Measurements from ENCODE around the gene TMEM175. TPM values are rescaled to one million over a fixed set of nuclear protein-coding genes. Genes with fewer than 3 reads are reported as not detected.
A peak's percentile ranks its signal among the peaks of the same experiment; 100 is the strongest.
"Not testable (repeated sequence)": the region's sequence is repeated elsewhere in the genome, so short reads cannot be mapped to it uniquely, and the experiment has no call there.

Gene TMEM175
- total and polyA plus RNA-seq, 5 donors from 2014 or later = 12.1 to 46.0 (median 14.6) TPM

DNA sequence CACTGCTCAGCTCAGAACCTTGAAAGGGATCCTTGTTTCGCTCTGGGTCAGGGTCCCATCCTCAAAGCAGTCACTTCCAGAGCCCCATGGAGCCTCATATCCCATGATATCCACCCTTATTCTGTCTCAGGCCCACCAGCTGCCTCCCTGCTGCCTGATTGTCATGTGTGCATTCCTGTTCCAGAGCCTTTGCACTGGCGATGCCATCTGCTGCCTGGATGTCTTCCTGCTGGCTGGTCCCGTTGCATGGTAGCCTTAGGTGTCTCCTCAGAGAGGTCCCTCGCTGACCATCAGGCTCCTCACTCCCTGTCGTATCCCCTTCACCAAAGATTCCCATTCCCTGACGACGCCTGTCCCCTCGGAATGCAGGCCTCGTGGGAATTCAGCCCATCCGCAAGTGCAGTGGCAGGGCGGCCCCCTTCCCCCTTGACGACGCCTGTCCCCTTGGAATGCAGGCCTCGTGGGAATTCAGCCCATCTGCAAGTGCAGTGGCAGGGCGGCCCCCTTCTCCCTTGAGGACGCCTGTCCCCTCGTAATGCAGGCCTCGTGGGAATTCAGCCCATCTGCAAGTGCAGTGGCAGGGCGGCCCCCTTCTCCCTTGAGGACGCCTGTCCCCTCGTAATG lies 67.1 kb downstream of the TMEM175 start:
- not testable (repeated sequence) for H3K4me3 ChIP-seq (ENCODE audit: low read depth, low read length); ATAC-seq (ENCODE audit: low read depth in 2 of 2); H3K9me3 ChIP-seq (ENCODE audit: control insufficient read depth in 2 of 2, low read length in 2 of 2); H3K36me3 Mint-ChIP-seq; H3K27me3 ChIP-seq (ENCODE audit: control insufficient read depth, insufficient read depth, low read length); H3K9me3 Mint-ChIP-seq; H3K27ac Mint-ChIP-seq; H3K4me3 Mint-ChIP-seq; H3K27ac ChIP-seq (ENCODE audit: insufficient read depth, low read length, poor library complexity, severe bottlenecking); DNase-seq; H3K36me3 ChIP-seq (ENCODE audit: control insufficient read depth, insufficient read depth, low read length)
- peaks cover 29% of the 10 kb centered on the region for H3K4me1 ChIP-seq (ENCODE audit: control insufficient read depth, insufficient read depth, low read length, poor library complexity, severe bottlenecking)
- peaks cover 0 to 16% (median 0%) of the 10 kb centered on the region in 4 donors for H3K4me1 Mint-ChIP-seq
- peaks cover 31% of the 10 kb centered on the region for H3K27me3 Mint-ChIP-seq

DNA sequence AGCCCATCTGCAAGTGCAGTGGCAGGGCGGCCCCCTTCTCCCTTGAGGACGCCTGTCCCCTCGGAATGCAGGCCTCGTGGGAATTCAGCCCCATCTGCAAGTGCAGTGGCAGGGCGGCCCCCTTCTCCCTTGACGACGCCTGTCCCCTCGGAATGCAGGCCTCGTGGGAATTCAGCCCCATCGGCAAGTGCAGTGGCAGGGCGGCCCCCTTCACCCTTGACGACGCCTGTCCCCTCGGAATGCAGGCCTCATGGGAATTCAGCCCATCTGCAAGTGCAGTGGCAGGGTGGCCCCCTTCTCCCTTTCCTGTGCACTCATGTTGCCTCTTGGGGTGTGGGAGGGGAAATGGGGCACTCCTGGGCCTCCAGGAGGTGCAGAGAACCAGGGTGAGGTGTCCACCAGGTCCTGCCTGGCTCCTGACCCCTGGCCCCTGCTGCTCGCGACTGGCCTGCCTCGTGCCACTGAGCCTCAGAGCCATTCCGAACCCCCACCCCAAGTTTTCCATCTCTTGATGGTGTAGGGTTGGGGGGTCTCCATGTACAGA lies 67.7 kb downstream of the TMEM175 start:
- H3K4me1 Mint-ChIP-seq = peaks cover 0 to 16% (median 0%) of the 10 kb centered on the region in 4 donors
- ATAC-seq (ENCODE audit: low read depth in 2 of 2) = no peak
- H3K36me3 Mint-ChIP-seq = no peaks in the 10 kb centered on the region
- Histone ChIP-seq H3K4me3 (ENCODE audit: low read depth, low read length) (no peak overlapping the region), H3K27me3 (ENCODE audit: control insufficient read depth, insufficient read depth, low read length) (no peaks in the 10 kb centered on the region), H3K36me3 (ENCODE audit: control insufficient read depth, insufficient read depth, low read length) (no peaks in the 10 kb centered on the region), H3K4me1 (ENCODE audit: control insufficient read depth, insufficient read depth, low read length, poor library complexity, severe bottlenecking) (peaks cover 29% of the 10 kb centered on the region), H3K27ac (ENCODE audit: insufficient read depth, low read length, poor library complexity, severe bottlenecking) (no peak overlapping the region), H3K9me3 (ENCODE audit: control insufficient read depth in 2 of 2, low read length in 2 of 2) (no peaks in the 10 kb centered on the region)
- H3K27ac Mint-ChIP-seq = no peak overlapping the region
- H3K9me3 Mint-ChIP-seq = peaks cover 0 to 2% (median 0%) of the 10 kb centered on the region in 7 donors
- DNase-seq = no peak
- H3K27me3 Mint-ChIP-seq = peaks cover 37% of the 10 kb centered on the region
- H3K4me3 Mint-ChIP-seq = no peak overlapping the region

DNA sequence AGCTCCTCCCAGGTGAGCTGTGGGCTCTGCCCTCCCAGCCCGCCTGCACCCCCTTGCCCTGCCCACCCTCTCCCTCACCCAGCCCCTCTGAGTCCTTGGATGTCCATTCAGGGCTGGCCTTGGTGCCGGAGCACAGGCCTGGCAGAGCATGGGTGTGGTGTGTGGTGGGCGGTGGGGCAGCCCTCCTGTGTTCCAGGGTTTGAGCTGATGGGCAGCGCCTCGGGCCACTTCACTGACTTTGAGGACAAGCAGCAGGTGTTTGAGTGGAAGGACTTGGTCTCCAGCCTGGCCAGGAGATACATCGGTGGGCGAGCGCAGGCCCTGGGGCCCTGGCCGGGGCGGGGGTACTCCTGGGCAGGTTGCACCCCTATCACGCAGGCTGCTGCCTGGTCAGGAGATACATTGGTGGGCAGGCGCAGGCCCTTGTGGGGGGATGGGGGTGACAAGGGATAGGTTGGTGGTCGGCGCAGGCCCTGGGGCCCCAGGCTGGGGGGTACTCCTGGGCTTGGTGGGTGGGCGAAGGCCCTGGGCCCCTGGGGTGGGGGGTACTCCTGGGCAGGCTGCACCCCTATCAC lies 68.5 kb downstream of the TMEM175 start:
- H3K9me3 ChIP-seq (ENCODE audit: control insufficient read depth in 2 of 2, low read length in 2 of 2) = no peaks in the 10 kb centered on the region
- no peaks in the 10 kb centered on the region for H3K36me3 ChIP-seq (ENCODE audit: control insufficient read depth, insufficient read depth, low read length)
- ATAC-seq (ENCODE audit: low read depth in 2 of 2) = no peak
- Mint-ChIP-seq H3K4me3 (no peak overlapping the region), H3K36me3 (no peaks in the 10 kb centered on the region), H3K27me3 (peaks cover 37% of the 10 kb centered on the region), H3K27ac (peak overlapping the region in 1 of 3 donors; percentile 26), H3K4me1 (peaks cover 0 to 16% (median 0%) of the 10 kb centered on the region in 4 donors), H3K9me3 (peaks cover 0 to 2% (median 0%) of the 10 kb centered on the region in 7 donors)
- H3K27me3 ChIP-seq (ENCODE audit: control insufficient read depth, insufficient read depth, low read length) = no peaks in the 10 kb centered on the region
- DNase-seq = no peak
- H3K4me1 ChIP-seq (ENCODE audit: control insufficient read depth, insufficient read depth, low read length, poor library complexity, severe bottlenecking) = peaks cover 29% of the 10 kb centered on the region
- H3K27ac ChIP-seq (ENCODE audit: insufficient read depth, low read length, poor library complexity, severe bottlenecking) = no peak overlapping the region
- H3K4me3 ChIP-seq (ENCODE audit: low read depth, low read length) = no peak overlapping the region

DNA sequence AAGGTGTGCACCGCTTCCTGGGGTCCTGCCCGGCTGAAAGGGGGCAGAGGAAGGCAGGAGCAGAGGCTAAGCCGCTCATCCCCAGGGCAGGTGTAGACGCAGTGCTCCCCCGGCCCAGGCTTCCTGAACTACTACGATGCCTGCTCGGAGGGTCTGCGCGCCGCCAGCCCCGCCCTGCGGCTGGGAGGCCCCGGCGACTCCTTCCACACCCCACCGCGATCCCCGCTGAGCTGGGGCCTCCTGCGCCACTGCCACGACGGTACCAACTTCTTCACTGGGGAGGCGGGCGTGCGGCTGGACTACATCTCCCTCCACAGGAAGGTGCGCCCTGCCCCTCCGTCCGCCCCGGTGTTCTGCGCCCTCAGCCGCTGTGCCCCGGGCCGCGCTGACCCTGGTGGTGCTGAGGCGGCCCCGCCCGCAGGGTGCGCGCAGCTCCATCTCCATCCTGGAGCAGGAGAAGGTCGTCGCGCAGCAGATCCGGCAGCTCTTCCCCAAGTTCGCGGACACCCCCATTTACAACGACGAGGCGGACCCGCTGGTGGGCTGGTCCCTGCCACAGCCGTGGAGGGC lies 69.4 kb downstream of the TMEM175 start:
- Mint-ChIP-seq H3K36me3 (no peaks in the 10 kb centered on the region), H3K27me3 (peaks cover 43% of the 10 kb centered on the region), H3K9me3 (peaks cover 0 to 2% (median 0%) of the 10 kb centered on the region in 7 donors), H3K27ac (no peak overlapping the region), H3K4me3 (no peak overlapping the region), H3K4me1 (peaks cover 0 to 16% (median 3%) of the 10 kb centered on the region in 4 donors)
- Histone ChIP-seq H3K27ac (ENCODE audit: insufficient read depth, low read length, poor library complexity, severe bottlenecking) (no peak overlapping the region), H3K4me3 (ENCODE audit: low read depth, low read length) (no peak overlapping the region), H3K27me3 (ENCODE audit: control insufficient read depth, insufficient read depth, low read length) (no peaks in the 10 kb centered on the region), H3K4me1 (ENCODE audit: control insufficient read depth, insufficient read depth, low read length, poor library complexity, severe bottlenecking) (peaks cover 29% of the 10 kb centered on the region), H3K36me3 (ENCODE audit: control insufficient read depth, insufficient read depth, low read length) (no peaks in the 10 kb centered on the region), H3K9me3 (ENCODE audit: control insufficient read depth in 2 of 2, low read length in 2 of 2) (no peaks in the 10 kb centered on the region)
- ATAC-seq (ENCODE audit: low read depth in 2 of 2) (no peak), DNase-seq (no peak)

DNA sequence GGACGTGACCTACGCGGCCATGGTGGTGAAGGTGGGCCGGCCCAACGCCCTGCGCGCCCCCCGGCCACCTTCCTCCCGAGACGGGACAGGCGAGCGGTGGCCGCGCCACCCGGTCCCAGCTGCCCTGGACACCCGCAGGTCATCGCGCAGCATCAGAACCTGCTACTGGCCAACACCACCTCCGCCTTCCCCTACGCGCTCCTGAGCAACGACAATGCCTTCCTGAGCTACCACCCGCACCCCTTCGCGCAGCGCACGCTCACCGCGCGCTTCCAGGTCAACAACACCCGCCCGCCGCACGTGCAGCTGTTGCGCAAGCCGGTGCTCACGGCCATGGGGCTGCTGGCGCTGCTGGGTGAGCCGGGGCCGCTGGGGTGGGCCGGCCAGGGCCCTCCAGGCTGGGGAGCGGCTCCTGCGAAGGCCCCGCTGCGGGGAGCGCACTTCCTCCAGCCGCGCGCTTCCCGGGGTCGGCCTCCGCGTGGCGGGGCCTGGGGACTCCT lies 69.9 kb downstream of the TMEM175 start:
- DNase-seq (no peak), ATAC-seq (ENCODE audit: low read depth in 2 of 2) (peak in 1 of 2 donors; percentile 25)
- Mint-ChIP-seq H3K36me3 (no peaks in the 10 kb centered on the region), H3K27me3 (peaks cover 48% of the 10 kb centered on the region), H3K27ac (no peak overlapping the region), H3K4me1 (peaks cover 0 to 16% (median 3%) of the 10 kb centered on the region in 4 donors), H3K4me3 (no peak overlapping the region), H3K9me3 (peaks cover 0 to 4% (median 0%) of the 10 kb centered on the region in 7 donors)
- Histone ChIP-seq H3K36me3 (ENCODE audit: control insufficient read depth, insufficient read depth, low read length) (no peaks in the 10 kb centered on the region), H3K27me3 (ENCODE audit: control insufficient read depth, insufficient read depth, low read length) (no peaks in the 10 kb centered on the region), H3K27ac (ENCODE audit: insufficient read depth, low read length, poor library complexity, severe bottlenecking) (no peak overlapping the region), H3K4me1 (ENCODE audit: control insufficient read depth, insufficient read depth, low read length, poor library complexity, severe bottlenecking) (peaks cover 26% of the 10 kb centered on the region), H3K9me3 (ENCODE audit: control insufficient read depth in 2 of 2, low read length in 2 of 2) (peaks cover 0 to 2% of the 10 kb centered on the region in 2 experiments), H3K4me3 (ENCODE audit: low read depth, low read length) (no peak overlapping the region)

DNA sequence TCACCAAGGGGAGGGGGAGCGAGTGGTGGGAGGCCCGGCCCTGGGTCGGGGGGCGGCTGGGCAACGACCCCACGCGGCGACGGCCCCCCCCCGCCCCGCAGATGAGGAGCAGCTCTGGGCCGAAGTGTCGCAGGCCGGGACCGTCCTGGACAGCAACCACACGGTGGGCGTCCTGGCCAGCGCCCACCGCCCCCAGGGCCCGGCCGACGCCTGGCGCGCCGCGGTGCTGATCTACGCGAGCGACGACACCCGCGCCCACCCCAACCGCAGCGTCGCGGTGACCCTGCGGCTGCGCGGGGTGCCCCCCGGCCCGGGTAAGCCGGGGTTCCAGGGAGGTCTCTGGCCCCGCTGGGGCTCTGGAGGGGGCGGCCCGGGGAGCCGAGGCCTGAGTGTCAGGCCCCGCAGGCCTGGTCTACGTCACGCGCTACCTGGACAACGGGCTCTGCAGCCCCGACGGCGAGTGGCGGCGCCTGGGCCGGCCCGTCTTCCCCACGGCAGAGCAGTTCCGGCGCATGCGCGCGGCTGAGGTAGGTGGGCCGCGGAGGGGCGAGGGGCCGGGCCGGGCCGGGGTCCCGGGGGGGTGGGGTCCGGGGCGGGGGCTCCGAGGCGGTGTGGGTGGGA lies 70.5 kb downstream of the TMEM175 start:
- Histone ChIP-seq H3K27me3 (ENCODE audit: control insufficient read depth, insufficient read depth, low read length) (peaks cover 2% of the 10 kb centered on the region), H3K4me1 (ENCODE audit: control insufficient read depth, insufficient read depth, low read length, poor library complexity, severe bottlenecking) (peaks cover 20% of the 10 kb centered on the region), H3K9me3 (ENCODE audit: control insufficient read depth in 2 of 2, low read length in 2 of 2) (peaks cover 0 to 2% of the 10 kb centered on the region in 2 experiments), H3K4me3 (ENCODE audit: low read depth, low read length) (no peak overlapping the region), H3K27ac (ENCODE audit: insufficient read depth, low read length, poor library complexity, severe bottlenecking) (no peak overlapping the region), H3K36me3 (ENCODE audit: control insufficient read depth, insufficient read depth, low read length) (no peaks in the 10 kb centered on the region)
- Mint-ChIP-seq H3K4me1 (peaks cover 0 to 16% (median 3%) of the 10 kb centered on the region in 4 donors), H3K4me3 (no peak overlapping the region), H3K36me3 (no peaks in the 10 kb centered on the region), H3K9me3 (peaks cover 0 to 4% (median 0%) of the 10 kb centered on the region in 7 donors), H3K27me3 (peaks cover 53% of the 10 kb centered on the region), H3K27ac (no peak overlapping the region)
- no peak for ATAC-seq (ENCODE audit: low read depth in 2 of 2)
- DNase-seq = no peak

DNA sequence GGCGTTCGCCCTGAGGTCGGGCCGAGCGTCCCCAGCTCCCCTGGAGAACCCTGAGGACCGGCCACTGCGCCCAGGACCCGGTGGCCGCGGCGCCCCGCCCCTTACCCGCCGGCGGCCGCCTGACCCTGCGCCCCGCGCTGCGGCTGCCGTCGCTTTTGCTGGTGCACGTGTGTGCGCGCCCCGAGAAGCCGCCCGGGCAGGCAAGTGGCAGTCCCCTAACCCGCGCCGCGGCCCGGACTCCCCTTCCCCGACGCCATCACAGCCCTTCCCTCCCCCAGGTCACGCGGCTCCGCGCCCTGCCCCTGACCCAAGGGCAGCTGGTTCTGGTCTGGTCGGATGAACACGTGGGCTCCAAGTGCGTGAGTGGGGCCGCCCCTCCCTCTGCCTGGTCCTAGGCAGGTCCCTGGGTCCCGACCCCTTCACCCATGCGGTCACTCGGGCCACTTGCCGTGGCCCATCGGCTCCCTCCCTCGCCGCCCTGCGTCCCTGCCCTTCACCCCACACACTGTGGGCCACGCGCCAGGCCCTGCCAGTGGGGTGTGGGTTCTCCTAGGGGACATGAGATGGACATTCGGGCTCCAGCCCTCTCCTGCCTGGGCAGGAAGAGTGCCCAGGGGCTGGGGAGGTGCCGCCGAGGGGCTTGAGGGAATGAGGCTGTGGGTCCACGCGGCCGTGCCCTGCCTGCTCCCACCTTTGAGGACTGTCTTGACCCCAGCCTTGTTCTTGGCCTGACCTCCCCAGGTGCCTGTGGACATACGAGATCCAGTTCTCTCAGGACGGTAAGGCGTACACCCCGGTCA lies 71.2 kb downstream of the TMEM175 start:
- peaks cover 0 to 8% (median 3%) of the 10 kb centered on the region in 4 donors for H3K4me1 Mint-ChIP-seq
- H3K4me3 Mint-ChIP-seq = no peak overlapping the region
- H3K4me3 ChIP-seq (ENCODE audit: low read depth, low read length) = no peak overlapping the region
- H3K9me3 Mint-ChIP-seq = peaks cover 0 to 4% (median 0%) of the 10 kb centered on the region in 7 donors
- H3K36me3 ChIP-seq (ENCODE audit: control insufficient read depth, insufficient read depth, low read length) = no peaks in the 10 kb centered on the region
- DNase-seq = no peak
- no peaks in the 10 kb centered on the region for H3K36me3 Mint-ChIP-seq
- H3K27ac Mint-ChIP-seq = no peak overlapping the region
- H3K27me3 Mint-ChIP-seq = peaks cover 51% of the 10 kb centered on the region
- peaks cover 3% of the 10 kb centered on the region for H3K27me3 ChIP-seq (ENCODE audit: control insufficient read depth, insufficient read depth, low read length)
- H3K4me1 ChIP-seq (ENCODE audit: control insufficient read depth, insufficient read depth, low read length, poor library complexity, severe bottlenecking) = peaks cover 18% of the 10 kb centered on the region
- H3K9me3 ChIP-seq (ENCODE audit: control insufficient read depth in 2 of 2, low read length in 2 of 2) = peaks cover 0 to 2% of the 10 kb centered on the region in 2 experiments
- no peak overlapping the region for H3K27ac ChIP-seq (ENCODE audit: insufficient read depth, low read length, poor library complexity, severe bottlenecking)
- ATAC-seq (ENCODE audit: low read depth in 2 of 2) = no peak

Measured in CD4-positive, CD25-positive, alpha-beta regulatory T cell (primary cell).